Fibroblast of skin of scalp (primary cell): ENCODE results near the gene ZNF74.
A peak's percentile ranks its signal among the peaks of the same experiment; 100 is the strongest.

Experiments
- DNase-seq: peaks from one replicate; pipeline ENCODE4 v3.0.0-alpha.2; 2013

ZNF74 gene

GRCh38 chr22:20434264-20434751 is 40.4 kb downstream of the ZNF74 start:
- no peak for DNase-seq

DNA sequence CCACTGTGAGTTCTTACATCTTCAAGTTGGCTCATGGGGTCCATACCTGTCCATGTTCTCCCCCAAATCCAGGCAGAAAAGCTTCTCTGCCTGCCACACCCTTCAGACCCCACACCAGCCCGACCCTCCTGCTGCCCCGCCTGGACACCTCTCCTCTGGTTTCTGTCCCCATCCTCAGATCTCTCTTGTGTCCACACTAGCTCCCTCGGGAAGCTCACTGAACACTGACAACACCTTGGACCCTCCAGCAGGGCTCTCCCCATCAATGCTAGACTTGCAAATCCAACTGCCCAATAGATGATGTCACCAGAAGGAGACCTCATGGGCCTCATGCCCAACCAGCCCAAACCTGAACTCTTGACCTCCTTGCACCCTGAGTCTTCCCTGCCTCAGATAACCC is 40.8 kb downstream of the ZNF74 start:
- no peak for DNase-seq

GRCh38 chr22:20435436-20436306 is 41.7 kb downstream of the ZNF74 start:
- DNase-seq, result no peak

- peak; percentile 72 for DNase-seq
Observed at GRCh38 chr22:20436307-20436767, 42.4 kb downstream of the ZNF74 start.

DNA sequence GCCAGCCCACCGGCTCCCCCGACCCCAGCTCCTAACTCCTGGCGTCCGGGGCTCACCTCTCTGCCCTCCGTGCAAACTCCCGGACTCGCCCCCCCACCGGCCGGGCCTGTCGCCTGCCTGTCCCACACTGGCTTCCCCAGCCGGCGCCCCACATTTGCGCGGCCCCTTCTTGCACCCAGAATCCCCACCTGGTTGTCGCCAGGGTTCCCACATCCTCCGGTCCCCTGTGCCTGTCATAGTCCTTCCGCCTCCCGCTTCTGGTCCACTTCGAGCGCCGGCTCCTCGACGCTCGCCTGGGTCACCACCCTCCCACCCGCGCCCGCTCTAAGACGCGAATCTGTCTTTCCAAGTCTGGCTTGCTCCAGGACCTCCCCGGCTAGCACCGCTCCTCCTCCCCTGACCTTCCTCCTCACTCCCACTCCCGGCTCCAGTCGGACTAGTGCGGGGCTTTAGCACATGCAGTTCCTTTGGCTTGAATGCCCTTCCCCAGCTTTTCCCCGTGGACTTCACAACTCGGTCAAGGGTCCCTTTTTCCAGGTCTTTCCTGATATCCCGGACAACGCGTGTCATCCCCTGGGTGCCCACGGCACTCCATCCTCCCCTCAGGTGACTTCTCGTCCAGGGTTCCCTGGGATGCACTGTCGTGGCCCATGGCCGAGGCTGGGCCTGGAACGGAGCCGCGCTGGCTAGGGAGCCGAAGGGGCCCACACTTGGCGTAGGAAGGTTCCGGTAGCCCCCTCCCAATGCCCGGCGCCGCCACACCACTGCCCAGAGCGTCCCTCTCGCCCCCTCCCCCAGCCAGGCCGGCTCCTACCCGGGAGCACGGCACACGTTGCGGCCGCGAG is 43.0 kb downstream of the ZNF74 start:
- peak; percentile 38 for DNase-seq

DNA sequence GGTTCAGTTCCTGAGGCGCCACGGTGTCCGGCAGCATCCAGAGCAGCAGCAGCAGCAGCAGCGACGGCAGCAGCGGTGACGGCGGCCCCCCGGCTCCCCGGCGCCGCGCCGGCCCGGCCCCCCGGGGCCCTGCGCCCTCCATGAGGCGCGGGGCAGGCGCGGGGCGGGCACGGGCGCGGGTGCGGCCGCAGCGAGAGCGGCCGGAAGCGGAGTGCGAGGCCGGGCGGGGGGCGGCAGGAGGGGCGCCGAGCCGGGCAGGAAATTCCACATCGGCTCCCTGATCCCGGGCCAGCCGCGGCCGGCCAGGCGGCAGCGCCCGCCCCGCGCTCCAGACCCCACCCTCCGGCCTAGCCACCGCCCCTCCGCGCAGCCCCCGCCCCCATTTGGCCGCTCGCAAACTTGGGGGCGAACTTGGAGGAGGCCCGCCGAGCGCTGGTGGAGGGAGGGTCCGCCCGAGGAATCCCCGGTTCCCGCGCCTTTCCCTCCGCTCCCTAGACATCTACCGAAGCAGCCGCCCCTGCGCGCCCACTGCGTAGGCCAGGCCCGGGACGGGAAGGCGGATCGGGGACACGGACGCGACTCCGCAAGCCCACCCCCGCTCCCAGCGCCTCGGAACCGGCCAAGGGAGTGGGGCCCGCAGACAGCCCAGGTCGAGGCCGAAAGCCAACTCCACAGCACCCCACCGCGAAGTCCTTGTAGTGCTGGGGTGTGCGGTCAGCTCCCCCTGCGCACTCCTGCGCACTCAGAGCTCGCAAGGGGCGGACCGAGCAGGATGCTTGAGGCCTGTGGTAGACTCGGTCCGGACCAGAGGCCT is 43.9 kb downstream of the ZNF74 start, which contains the start of gene SCARF2:
TSS of gene SCARF2 (minus strand) at position 213 of the 814 bp plus-strand sequence. CDS start at position 142, 71 bp downstream.
- DNase-seq, result peak; percentile 80

DNA sequence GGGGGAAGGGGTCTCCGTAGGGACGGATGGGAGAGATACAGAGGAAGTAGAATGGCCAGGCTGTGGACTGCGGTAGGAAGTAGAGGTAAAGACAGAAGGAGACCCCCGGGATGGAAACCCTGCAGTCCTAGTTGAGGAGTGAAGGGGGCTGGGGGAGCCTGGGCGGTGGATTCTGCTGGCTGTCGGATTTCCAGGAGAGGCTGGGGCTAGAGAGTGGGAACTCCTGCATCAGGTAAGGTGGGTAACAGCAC is 44.4 kb downstream of the ZNF74 start:
- no peak for DNase-seq

DNA sequence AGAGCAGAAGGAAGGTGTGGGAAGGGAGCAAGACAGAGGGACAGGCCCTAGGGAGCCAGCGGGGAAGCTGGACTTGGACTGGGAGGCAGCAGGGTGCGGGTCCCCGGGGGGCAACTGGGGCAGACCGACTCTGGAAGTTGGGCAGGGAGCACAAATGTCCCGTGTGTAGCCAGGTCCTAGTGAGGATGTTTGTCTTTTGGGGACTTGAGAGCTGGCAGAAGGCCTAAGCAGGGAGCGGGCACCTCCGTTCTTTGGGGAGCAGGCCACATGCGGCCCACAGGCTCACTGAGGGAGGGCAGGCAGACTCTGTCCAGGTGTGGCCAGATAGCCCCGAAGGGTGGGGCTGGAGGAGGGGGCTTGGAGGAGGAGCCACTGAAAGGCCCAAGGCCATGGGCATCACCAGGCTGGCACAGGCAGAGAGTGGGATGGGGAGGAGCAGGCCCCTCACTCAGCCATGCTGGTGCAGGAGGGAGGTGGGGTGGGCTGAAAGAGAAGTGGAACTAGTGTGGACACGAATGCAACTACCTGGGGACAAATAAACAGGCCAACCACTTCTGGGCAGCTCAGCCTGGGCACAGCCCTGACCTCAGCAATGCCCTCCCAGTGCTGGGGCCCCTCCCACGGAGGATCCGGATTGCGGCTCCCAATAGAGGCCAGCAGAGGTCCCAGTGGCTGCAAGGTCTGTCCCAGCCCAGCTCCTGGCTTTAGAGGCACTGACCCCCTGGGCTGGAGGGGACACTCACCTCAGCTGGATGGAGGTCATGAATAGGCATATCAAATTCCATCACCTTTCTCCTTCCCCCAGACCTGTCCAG is 44.9 kb downstream of the ZNF74 start:
- DNase-seq, result no peak

- DNase-seq, result no peak
Observed at GRCh38 chr22:20439556-20439927, 45.6 kb downstream of the ZNF74 start.

DNA sequence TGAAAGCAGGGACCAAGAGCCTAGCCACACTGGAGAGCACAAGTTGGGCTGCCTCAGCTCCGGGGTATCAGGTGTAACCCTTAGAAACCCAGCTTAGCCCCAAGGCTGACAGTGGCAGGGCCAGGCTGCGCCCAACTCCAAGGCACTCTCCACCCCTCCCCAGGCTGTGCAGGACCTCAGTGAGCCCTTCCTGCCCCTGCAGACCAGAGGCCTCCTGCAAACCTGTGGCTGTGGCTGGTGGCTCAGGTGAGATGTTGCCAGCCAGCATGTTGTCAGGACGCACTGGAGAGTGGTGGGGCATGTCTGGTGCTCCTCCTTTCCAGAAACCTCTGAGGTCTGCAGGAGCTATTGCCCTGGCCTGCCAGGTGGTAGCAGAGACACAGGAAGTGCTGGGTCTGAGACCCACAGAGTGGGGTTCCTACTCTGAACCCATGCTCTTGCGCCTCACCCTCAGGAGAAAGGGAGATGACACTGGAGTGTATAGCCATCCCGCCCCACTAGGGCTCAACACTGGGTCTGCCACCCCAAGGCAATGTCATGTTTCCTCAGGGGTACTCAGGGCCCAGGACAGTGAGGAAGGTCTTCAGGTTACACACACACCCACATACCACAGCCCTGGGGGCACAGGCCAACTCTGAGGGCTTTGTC is 46.1 kb downstream of the ZNF74 start:
- no peak for DNase-seq

DNA sequence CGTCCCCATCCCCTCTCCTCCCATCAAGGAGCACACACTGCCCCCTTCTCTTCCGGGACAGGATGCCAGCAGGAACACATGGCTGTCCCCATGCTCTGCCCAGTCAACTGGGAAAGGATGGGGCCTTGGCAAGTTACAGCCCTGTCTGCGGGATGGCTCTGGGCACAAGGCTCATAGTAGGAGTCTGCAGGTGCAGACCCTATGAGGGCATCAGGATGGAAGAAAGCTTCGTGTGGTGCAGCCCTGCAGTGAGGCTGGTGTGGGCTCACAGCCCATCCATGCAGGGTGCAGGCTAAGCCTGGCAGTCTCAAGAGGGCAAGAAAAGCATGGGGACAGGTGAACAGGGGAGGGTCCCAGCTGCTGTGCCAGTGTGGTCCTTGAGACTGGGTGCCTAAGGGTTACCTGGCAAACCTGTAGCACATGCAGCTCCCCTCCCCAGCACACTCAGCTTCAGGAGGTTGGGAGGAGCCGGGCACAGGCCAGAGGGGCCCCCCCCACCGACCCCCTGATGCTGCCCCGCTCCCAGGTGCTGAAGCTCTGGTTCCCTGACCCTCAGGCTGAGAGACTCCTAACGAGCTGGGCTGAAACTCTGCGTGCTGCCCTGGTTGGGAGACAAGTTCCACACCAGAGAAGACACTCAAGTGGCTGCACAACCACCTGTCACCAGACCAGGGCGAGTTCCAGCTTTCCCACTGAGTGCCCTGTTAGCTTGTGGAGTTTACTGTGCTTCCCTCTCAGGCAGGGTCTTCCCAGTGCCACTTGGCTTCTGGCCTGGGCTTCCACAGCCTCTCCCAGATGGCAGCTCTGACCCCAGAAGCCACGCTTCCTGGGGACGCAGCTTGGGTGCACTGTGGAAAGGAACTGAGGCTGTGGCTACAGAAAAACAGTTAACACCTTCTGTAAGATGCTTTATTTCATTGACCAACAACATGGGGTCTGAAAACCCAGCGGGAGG is 47.0 kb downstream of the ZNF74 start:
- DNase-seq, result no peak

- DNase-seq, result no peak
Observed at GRCh38 chr22:20441631-20442484, 47.9 kb downstream of the ZNF74 start.

GRCh38 chr22:20442485-20443284 is 48.7 kb downstream of the ZNF74 start:
- no peak for DNase-seq

DNA sequence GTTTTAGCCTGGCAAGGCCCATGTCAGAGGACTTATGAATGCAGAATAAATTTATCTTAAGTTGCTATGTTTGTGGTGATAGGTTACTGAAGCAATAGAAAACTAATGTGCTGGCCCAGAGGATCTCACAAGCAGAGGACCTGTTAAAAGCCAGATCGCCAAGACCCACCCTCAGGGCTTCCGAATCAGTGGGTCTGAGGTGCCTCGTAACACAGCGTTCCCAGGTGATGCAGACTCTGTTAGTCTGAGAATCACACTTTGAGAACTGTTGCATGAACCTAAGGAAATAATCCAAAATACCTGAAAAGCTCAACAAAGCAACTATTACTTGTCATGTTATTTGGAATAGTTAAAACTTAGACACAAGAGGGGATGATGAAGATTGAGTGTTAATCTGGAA is 50.4 kb downstream of the ZNF74 start:
- no peak for DNase-seq

- DNase-seq, result no peak
Observed at GRCh38 chr22:20446383-20446970, 52.5 kb downstream of the ZNF74 start.

- DNase-seq, result peak; percentile 45
Observed at GRCh38 chr22:20448630-20449029, 54.7 kb downstream of the ZNF74 start.

- DNase-seq, result no peak
Observed at GRCh38 chr22:20449819-20450550, 56.0 kb downstream of the ZNF74 start.
